22Rv1 (cell line): ENCODE data around the gene NKIRAS2.

ENCODE experiments used
- H3K27ac ChIP-seq: fragments of 450-650 bp; 2 replicates; pipeline ENCODE4 v1.5.1; 2017
- CTCF ChIP-seq: fragments of 450-650 bp; IDR thresholded peaks from 2 replicates; pipeline ENCODE4 v1.5.1; 2017; ENCODE audit warnings: mild to moderate bottlenecking
- ZFX ChIP-seq: fragments of 450-650 bp; IDR thresholded peaks from 2 replicates; pipeline ENCODE4 v1.6.1; 2017; ENCODE audit warnings: antibody characterized with exemption, borderline replicate concordance

Gene NKIRAS2

GRCh38 chr17:42059815-42060214 lies 39.9 kb downstream of the NKIRAS2 start:
- H3K27ac ChIP-seq: no peak overlapping the region
- TF ChIP-seq ZFX: no peak
- no peak for TF ChIP-seq CTCF

GRCh38 chr17:42060231-42060630 lies 40.3 kb downstream of the NKIRAS2 start:
- no peak overlapping the region for H3K27ac ChIP-seq
- no peak for TF ChIP-seq CTCF
- no peak for TF ChIP-seq ZFX

- no peak overlapping the region for H3K27ac ChIP-seq
- TF ChIP-seq CTCF: no peak
- TF ChIP-seq ZFX: no peak
These were observed 42.0 kb downstream of the NKIRAS2 start for GRCh38 chr17:42061646-42062487.

GRCh38 chr17:42062681-42063080 lies 42.8 kb downstream of the NKIRAS2 start:
- no peak overlapping the region for H3K27ac ChIP-seq
- no peak for TF ChIP-seq ZFX
- no peak for TF ChIP-seq CTCF

- TF ChIP-seq CTCF: no peak
- no peak for TF ChIP-seq ZFX
These were observed 45.3 kb downstream of the NKIRAS2 start for GRCh38 chr17:42065201-42065600.

GRCh38 chr17:42067371-42068091 lies 47.6 kb downstream of the NKIRAS2 start:
- TF ChIP-seq ZFX: no peak
- peak; percentile 92 for TF ChIP-seq CTCF

More at GRCh38 chr17:42065201-42065600, 45.3 kb downstream of the NKIRAS2 start:
- no peak overlapping the region for H3K27ac ChIP-seq

GRCh38 chr17:42068979-42069378 lies 49.1 kb downstream of the NKIRAS2 start:
- TF ChIP-seq ZFX: no peak
- no peak for TF ChIP-seq CTCF
- no peak overlapping the region for H3K27ac ChIP-seq

More at GRCh38 chr17:42067371-42068091, 47.6 kb downstream of the NKIRAS2 start:
- no peak overlapping the region for H3K27ac ChIP-seq
